ENCODE measurements around the gene ARHGAP1.

Gene ARHGAP1

GRCh38 chr11:46692450-46692849, 8.0 kb downstream of the ARHGAP1 start:
- DNase-seq, result no peak

GRCh38 chr11:46690702-46691101, 9.7 kb downstream of the ARHGAP1 start:
- no peak for DNase-seq

DNA sequence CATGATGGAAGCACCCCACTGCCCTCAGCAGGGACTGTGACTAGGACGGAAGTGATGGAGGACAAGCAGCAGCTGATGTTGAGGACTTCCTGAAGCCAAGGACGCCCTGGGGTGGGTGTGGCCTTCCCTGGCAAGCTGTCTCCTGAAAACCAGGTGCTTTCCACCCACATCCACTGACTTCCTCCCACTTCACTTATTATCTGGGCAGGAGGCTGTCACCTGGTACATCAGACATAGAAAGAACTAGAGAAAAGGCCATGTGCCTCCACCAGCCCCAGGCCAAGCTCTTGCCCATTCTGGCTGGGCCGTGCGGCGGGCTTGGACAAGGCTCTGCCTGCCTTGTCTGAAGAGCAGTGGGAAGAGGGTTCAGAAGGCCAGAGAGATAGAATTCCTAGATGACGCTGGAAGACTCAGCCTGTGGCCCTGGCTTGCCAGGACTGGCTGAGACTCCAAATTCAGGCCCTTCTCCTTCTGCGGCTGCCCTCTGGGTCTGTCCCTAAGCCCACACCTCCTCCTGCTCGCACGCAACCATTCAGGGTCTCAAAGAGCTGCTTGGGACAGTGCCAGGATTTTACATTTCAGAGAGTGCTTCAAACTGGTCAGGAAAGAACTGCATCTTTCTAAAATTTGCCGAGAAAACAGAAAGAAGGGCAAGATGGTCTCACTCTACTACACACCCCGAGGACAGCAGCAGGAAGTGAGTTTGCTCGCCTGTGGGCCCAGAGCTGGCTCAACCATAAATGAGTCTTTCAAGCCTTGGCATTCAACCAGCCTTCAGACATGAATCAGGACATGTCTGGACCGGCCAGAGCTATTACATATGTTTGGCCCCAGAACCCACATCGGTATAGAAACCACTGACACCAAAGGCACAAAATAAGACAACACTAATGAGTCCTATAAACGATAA, 13.3 kb downstream of the ARHGAP1 start:
- no peak for DNase-seq

GRCh38 chr11:46684367-46684766, 16.1 kb downstream of the ARHGAP1 start:
- peak; percentile 46 for DNase-seq

DNA sequence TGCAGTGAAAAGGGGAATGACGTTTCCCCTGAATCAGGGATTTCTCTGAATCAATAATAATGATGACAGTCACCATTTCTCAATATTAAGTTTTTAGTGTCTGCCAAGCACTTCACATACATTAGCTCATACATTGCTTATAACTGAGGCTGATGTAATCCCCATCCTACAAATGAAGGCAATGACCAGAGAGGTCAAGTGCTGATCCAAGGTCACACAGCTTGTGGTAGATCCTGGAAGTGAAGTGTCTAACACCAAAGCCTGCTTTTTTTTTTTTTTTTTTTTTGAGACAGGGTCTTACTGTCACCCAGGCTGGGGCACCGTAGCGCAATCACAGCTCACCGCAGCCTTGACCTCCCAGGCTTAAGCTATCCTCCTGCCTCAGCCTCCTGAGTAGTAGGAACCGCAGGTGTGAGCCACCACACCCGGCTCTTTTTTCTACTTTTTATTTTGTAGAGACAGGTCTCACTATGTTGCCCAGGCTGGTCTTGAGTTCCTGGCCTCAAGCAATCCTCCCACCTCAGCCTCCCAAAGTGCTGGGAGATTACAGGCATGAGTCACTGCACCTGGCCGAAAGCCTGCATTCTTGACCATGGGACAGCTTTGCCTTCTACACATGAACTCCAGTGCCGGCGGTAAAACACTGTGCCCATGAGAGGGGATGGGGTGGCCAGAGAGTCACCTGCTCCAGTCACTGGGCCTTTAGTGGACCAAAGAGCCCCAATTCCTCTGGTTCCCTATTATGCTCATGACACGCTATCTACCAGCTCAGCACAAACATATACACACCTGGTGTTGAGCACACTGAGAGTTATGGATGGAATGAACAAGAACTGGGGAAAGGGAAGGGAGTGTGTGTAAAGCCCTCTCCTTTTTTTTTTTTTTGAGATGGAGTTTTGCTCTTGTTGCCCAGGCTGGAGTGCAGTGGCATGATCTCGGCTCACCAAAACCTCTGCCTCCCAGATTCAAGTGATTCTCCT, 17.4 kb downstream of the ARHGAP1 start:
- DNase-seq, result no peak

GRCh38 chr11:46681814-46682213, 18.6 kb downstream of the ARHGAP1 start:
- no peak for DNase-seq

- no peak for DNase-seq
These were observed 19.6 kb downstream of the ARHGAP1 start for GRCh38 chr11:46680815-46681214.

DNA sequence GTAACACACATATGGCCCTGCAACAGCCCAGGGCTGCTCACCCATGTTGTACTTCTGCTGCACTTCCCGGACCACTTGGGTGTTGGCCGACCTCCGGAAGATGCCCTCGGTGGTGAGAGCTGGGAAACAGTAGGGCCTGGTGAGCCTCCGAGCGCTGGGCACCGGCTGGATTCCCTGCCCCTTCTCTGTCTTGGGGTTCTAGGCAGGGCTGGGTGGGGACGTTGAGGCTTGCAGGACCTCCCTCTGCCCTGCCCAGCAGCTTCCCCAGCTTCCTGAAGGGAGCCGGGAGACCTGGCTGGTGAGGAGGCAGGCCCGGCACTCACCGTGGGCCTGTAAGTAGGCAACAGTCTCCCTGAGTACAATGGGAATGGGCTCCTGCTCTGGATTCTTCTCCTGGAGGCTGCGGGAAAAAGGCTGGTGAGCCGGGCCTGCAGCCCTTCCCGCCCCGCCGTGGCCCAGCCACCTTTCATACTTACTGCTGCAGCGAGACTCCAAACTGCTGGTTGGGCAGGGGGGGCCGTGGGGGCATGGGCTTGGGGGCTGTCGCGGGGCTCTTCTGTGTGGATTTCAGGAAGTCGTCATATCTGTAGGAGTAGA, 20.2 kb downstream of the ARHGAP1 start:
- DNase-seq, result no peak

- no peak for DNase-seq
These were observed 20.9 kb downstream of the ARHGAP1 start for GRCh38 chr11:46679241-46680163.

DNA sequence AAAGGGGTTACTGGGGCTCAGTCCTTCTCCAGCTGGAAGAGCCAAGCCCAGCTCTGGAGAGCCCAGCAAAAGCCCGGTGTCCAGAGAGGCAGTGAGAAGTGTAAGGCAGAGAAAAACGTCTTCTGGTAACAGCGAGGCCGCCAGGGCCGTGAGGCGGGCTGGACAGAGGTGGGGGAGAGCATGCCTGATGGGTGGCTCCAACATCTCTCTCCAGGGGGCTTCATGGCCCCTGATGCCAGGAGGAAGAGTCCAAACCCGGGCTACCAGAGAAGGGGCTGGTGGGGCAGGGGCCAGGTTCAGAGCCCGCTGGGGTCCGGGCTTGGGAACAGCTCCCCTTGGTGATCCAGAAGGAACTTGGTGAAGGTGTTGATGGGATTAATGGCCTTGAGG, 21.7 kb downstream of the ARHGAP1 start:
- no peak for DNase-seq

DNA sequence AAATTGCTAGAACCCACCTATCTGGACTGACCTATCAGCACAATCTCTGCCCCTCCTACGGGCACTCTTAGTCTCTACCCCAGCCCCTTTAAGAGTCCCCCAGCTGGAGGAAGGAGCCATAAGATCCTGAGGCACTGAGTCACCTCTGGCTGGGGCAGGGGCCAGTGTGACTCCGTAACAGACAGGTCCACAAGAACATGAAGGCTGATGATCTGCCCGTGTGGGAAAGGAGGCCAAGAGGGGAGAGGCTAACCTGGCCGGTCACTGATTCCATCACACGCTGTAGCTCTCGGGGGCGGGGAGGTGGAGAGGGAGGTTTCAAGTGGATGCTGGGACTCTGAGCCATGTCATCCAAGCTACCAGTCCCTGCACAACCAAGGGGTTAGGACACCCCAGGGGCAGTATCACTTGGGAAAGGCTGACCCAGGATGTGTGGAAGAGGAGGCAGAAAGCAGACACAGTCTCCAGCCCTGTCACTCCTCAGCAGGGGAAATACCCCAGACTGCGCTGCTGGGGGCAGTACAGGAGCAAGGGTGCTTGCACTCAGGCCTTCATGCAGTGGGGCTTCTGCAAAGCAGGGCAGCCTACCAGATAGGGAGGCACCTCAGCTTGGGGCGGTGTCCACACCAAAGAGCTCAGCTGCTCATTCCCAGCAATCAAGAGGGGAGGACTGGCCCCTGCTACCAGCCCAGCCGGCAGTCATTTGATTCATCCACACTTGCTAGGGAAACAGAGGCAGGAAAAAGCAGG, 22.3 kb downstream of the ARHGAP1 start:
- DNase-seq, result no peak

- no peak for DNase-seq
These were observed 23.2 kb downstream of the ARHGAP1 start for GRCh38 chr11:46677169-46677568.

DNA sequence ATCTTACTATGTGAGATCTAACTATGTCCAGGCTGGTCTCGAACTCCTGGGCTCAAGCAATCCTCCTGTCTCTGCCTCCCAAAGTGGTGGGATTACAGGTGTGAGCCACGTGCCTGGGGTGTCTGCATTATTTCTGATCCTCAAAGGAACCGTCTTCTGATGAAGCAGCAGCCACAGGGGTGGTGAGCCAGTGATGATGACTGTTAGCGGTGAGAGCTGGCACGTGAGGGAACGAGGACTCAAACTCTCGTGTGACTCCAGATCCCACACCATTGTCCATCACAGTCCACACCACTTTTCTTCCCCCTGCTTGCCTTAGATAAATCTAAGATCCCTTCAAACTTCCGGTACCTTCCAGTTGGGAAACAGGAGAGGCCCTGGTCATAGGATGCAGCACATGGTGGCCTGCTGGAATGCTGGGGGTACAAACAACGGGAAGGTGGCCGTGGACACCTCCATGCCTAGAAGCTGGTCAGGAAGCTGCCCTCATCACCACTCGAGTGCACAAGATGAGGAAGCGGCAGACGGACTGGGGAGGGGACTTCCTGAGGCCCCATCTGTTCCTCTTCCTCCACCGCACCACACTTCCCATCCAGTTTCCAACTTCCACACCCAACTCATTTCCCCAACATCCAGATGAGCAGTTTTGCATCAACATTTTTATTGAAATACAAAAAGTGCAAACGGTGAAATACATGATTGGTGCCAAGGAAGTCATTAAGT, 23.8 kb downstream of the ARHGAP1 start:
- DNase-seq, result peak; percentile 73

DNA sequence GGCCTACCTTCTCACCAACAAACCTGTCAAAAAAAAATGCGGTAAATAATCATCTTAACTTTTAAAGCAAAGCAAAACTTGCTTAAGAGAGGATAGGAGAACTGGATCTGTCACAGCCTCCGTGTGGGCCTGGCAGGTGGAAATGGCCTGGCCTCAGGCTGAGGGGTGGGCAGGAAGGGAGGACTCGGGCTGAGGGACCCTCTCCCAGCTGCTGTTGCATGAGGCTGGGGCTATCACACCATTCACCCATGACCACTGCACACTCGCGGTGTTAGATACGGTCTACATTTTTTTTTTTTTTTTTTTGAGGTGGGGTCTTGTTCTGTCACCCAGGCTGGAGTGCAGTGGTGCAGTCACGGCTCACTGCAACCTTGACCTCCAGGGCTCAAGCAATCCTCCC, 24.5 kb downstream of the ARHGAP1 start:
- no peak for DNase-seq

DNA sequence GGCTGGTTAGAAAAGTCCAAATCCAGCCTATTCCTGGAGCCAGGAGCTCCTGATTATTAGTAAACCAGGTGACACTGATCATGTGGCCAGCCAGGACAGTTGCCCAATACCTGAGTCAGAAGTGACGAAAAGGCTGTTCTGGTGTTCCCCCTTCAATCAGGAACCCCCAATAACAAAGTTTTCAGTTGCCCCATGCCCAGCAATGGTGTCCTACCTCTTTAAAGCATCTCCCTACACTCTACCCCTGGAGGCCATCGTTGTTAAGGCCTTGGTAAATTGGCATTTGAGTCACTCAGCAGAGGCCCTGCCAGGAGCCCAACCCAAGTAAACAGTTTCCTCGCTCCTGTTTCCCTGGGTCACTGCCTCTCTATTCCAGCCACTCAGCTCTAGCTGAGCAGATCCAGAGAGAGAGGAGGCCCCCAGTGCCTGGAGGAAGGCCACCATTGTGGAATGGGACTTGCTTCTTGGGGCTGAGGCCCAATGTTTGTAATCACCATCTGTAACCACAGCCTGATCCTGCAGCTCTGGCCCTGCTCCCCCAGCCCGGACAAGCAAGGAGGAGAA, 25.0 kb downstream of the ARHGAP1 start:
- no peak for DNase-seq

DNA sequence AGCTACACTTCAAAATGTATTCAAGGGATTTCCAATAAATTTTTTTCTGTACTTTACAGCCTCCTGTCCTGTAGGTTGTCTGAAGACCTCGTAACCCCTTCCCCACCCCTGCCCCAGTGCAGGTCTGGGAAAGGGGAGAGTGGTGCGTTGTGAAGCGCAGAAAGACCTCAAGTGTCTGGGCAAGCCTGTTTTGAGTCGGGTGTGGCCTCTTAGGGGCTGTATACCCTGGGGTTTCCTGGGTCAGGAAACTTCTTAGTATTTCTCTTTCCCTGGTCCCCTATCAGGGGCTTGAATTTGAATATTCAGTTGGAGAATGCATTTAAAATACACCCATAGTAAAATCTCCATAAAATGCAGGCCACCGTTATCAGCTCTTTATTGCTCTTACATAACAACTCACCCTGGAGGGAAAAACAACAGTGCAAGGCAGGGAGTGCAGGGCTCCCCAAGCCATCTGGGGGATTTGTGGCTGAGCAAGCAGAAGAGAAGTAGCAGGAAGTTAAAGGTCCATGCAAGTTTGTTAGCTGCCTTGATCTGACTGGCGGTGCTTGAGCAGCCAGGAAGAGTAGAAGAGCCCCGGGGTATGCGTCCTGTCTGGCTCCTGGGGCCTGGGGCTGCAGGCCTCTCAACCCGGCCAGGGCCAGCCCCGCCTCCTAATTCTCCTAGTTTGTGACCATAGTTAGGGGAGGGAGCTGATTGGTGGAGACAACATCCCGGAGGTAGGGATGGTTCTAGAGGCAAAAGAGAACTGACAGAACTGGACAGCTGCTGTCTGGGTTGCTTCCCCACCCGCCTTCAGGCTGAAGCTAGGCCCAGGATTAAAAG, 25.7 kb downstream of the ARHGAP1 start:
- DNase-seq, result peak; percentile 91

DNA sequence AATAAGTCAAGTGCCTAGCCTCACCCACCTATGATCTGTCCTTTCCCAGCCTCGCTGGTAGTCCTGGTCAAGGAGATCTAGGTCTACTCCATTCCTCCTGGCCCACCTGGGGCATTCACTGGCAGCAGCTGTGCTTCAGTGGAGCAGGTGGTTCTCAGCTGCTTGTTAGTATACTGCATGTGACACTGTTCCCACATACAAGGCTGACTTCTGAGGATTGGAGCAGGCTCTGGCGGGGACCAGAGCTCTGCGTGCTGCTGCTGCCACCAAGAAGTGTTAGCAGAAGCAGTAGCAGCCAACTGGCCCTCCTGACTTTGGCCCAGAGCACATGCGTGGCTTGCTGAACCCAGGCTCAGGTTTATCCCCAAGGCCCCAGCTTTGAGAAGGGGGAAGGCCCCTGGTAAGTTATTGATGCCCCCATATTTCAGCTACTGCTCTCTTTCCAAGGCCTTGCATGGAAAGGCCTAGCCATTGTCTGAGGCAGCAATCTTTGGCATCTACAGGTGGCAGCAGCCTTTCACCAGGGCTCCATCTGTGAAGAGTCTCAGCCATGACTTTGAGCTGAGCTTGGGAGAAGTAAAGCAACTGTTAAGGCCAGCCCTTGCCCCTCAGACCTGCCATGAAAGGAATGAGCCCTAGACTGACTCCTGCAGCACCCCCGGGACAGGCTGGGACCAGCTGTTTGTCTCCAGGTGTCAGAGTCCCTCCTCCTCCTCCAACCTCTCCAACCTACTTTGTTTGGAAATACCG, 26.5 kb downstream of the ARHGAP1 start:
- DNase-seq, result no peak

DNA sequence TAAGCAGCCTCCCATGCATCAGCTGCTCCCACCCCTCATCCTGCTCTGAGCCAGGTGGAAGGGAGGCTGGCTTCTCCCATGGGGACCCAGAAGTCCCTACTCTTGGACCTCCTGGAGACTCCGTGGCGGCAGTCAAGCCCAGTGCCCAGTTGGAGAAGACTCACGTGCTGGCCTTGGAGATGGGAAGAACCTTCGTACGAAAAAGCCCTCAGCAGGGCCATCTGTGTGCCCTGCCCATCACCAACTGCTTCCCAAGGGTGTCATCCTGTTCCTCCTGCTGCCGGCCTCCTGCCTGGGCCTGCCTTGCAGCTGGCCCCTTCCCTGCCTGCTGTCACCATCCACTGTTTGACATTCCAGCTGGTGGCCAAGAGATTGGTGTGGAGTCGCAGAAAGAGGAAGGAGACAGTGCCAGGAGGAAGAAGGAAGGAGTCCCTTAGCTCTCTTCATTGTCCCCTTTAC, 28.0 kb downstream of the ARHGAP1 start:
- peak; percentile 86 for DNase-seq

DNA sequence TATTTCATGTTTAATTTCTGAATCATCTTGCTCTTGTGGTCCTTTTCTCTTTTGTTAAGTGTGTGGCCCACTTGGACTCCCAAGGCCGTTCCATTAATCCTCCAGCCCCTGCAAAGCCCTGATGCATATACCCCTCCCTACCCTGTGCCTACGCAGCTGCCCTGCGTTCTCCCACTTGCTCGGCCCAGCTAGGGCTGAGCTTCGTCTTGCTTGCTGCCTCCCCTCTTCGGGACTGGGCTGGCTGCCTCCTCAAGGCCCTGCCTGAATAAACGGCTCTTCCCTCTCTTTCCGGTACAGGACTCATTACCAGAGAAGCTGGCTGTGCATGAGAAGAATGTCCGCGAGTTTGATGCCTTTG, 28.5 kb downstream of the ARHGAP1 start:
- DNase-seq, result no peak
